Activated naive CD8-positive, alpha-beta T cell (primary cell): ENCODE results near the gene PON1.

Source experiments
- H3K27ac Mint-ChIP-seq: one replicate; pipeline ENCODE4 v1.8.0; 2021; ENCODE audit warnings: mixed read lengths
- H3K27me3 Mint-ChIP-seq: one replicate; pipeline ENCODE4 v1.8.0; 2021; ENCODE audit warnings: mixed read lengths
- H3K36me3 Mint-ChIP-seq: one replicate; pipeline ENCODE4 v1.8.0; 2021; ENCODE audit warnings: mixed read lengths
- H3K4me1 Mint-ChIP-seq: one replicate; pipeline ENCODE4 v1.8.0; 2021; ENCODE audit warnings: low read depth, mixed read lengths
- H3K4me3 Mint-ChIP-seq: one replicate; pipeline ENCODE4 v1.8.0; 2021; ENCODE audit warnings: mild to moderate bottlenecking, mixed read lengths
- H3K9me3 Mint-ChIP-seq: one replicate; pipeline ENCODE4 v1.8.0; 2021; ENCODE audit warnings: low read depth, mixed read lengths

PON1 gene

DNA sequence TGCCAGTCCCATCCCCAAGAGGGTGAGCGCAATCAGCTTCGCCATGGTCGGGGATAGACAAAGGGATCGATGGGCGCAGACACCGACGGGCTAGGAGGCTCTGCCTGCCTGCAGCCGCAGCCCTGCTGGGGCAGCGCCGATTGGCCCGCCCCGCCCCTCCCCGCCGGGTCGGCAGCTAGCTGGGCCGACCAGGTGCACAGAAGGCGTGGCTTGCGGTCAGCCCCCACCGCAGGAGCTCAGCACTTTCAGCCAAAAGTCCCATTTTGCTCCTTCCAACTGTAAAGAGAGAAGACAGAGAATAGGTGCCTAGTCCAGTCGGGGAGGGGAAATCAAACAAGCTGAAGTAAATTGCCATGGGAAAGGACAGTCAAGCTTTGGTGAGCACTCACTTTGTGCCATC is at the start of gene PON1:
TSS of gene PON1 (minus strand) at position 102 of the 400 bp plus-strand sequence. CDS start at position 45, 57 bp downstream.
- H3K4me3 Mint-ChIP-seq: peak within 1 kb of the TSS; percentile 4
- no peaks in the 10 kb centered on the region for H3K4me1 Mint-ChIP-seq
- no peak within 1 kb of the TSS for H3K27ac Mint-ChIP-seq

DNA sequence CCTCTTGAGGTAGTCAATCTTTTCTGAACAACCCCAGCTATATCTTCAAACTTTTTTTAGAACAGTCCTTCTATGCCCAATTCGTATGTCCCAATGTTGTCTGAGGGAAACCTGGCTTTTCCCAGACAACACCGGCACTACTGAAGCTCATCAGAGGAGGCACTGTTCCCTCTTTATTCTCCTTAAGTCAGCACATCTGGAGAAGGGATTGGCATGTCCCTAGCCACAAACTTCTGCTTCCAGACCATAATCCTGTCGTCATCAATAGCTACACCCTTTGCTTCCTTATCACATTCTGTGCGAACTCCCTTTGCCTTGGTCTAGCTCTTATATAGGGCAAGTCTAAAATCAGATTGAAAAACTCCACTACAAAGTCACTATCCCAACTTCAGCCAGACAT is 49.0 kb upstream of the PON1 start:
- no peak overlapping the region for H3K4me3 Mint-ChIP-seq
- H3K36me3 Mint-ChIP-seq: no peaks in the 10 kb centered on the region
- no peak overlapping the region for H3K27ac Mint-ChIP-seq
- H3K4me1 Mint-ChIP-seq: no peaks in the 10 kb centered on the region
- H3K27me3 Mint-ChIP-seq: peaks cover 5% of the 10 kb centered on the region
- no peaks in the 10 kb centered on the region for H3K9me3 Mint-ChIP-seq

More for the DNA sequence above, at the start of gene PON1:
- no peaks in the 10 kb centered on the region for H3K9me3 Mint-ChIP-seq
- no peaks in the 10 kb centered on the region for H3K36me3 Mint-ChIP-seq
- no peaks in the 10 kb centered on the region for H3K27me3 Mint-ChIP-seq

DNA sequence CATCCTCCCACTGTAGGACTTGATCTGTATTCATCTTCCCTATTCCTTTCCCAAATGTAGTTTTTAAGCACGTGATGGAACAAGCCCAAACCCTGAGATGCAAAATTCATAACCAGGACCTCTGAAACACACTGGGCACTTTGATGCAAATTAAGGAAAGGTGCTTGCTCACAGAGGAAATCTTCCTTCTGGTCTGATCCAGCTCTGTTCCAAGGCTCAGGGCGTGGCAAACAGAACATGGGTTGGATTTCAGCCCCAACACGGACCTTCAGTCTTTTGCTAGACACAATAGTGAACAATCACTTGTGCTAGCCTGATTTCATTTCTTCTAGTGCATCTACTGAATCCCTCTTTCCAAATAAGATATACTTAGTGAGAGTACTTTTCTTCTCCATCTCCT is 43.9 kb upstream of the PON1 start:
- Mint-ChIP-seq H3K36me3 (no peaks in the 10 kb centered on the region), H3K9me3 (no peaks in the 10 kb centered on the region), H3K4me1 (no peaks in the 10 kb centered on the region), H3K27ac (no peak overlapping the region), H3K27me3 (peaks cover 1% of the 10 kb centered on the region), H3K4me3 (no peak overlapping the region)

GRCh38 chr7:95367606-95368005 is 43.3 kb upstream of the PON1 start:
- Mint-ChIP-seq H3K9me3 (no peaks in the 10 kb centered on the region), H3K27me3 (peaks cover 1% of the 10 kb centered on the region), H3K27ac (no peak overlapping the region), H3K36me3 (no peaks in the 10 kb centered on the region), H3K4me1 (no peaks in the 10 kb centered on the region), H3K4me3 (no peak overlapping the region)

GRCh38 chr7:95365151-95365550 is 40.8 kb upstream of the PON1 start:
- H3K9me3 Mint-ChIP-seq: no peaks in the 10 kb centered on the region
- H3K4me1 Mint-ChIP-seq: no peaks in the 10 kb centered on the region
- H3K27me3 Mint-ChIP-seq: peaks cover 1% of the 10 kb centered on the region
- H3K4me3 Mint-ChIP-seq: no peak overlapping the region
- H3K36me3 Mint-ChIP-seq: no peaks in the 10 kb centered on the region
- no peak overlapping the region for H3K27ac Mint-ChIP-seq

- H3K4me3 Mint-ChIP-seq: no peak overlapping the region
- H3K36me3 Mint-ChIP-seq: no peaks in the 10 kb centered on the region
- no peaks in the 10 kb centered on the region for H3K9me3 Mint-ChIP-seq
- no peak overlapping the region for H3K27ac Mint-ChIP-seq
- peaks cover 1% of the 10 kb centered on the region for H3K27me3 Mint-ChIP-seq
- H3K4me1 Mint-ChIP-seq: no peaks in the 10 kb centered on the region
Observed at GRCh38 chr7:95357623-95358022, 33.3 kb upstream of the PON1 start.

GRCh38 chr7:95342642-95343307 is 18.4 kb upstream of the PON1 start:
- no peak overlapping the region for H3K4me3 Mint-ChIP-seq
- H3K27me3 Mint-ChIP-seq: peaks cover 1% of the 10 kb centered on the region

GRCh38 chr7:95342029-95342428 is 17.7 kb upstream of the PON1 start:
- Mint-ChIP-seq H3K4me1 (no peaks in the 10 kb centered on the region), H3K27me3 (no peaks in the 10 kb centered on the region), H3K27ac (no peak overlapping the region), H3K36me3 (no peaks in the 10 kb centered on the region), H3K9me3 (no peaks in the 10 kb centered on the region), H3K4me3 (no peak overlapping the region)

More at GRCh38 chr7:95342642-95343307, 18.4 kb upstream of the PON1 start:
- H3K4me1 Mint-ChIP-seq: no peaks in the 10 kb centered on the region
- no peaks in the 10 kb centered on the region for H3K36me3 Mint-ChIP-seq
- H3K27ac Mint-ChIP-seq: no peak overlapping the region
- H3K9me3 Mint-ChIP-seq: no peaks in the 10 kb centered on the region

GRCh38 chr7:95340491-95340890 is 16.2 kb upstream of the PON1 start:
- no peak overlapping the region for H3K27ac Mint-ChIP-seq
- H3K4me1 Mint-ChIP-seq: no peaks in the 10 kb centered on the region
- H3K4me3 Mint-ChIP-seq: no peak overlapping the region
- H3K36me3 Mint-ChIP-seq: no peaks in the 10 kb centered on the region
- no peaks in the 10 kb centered on the region for H3K27me3 Mint-ChIP-seq
- H3K9me3 Mint-ChIP-seq: no peaks in the 10 kb centered on the region

DNA sequence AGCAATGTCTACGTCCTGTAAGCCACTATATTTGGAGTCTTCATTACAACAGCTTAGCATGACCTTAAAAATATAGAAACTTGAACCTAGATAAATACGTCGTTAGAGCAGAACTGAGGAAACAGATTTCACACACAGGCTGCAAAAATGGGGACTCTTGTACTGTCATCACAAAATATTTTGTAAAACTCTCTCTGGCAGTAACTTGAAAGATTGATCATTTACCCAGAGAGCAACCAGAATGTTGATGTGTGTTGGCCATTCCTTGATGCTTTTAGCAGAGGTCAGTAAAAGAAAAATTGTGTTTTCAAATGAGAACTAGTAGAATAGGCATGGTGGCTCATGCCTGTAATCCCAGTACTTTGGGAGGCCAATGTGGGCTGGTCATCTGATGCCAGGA is 14.5 kb upstream of the PON1 start:
- Mint-ChIP-seq H3K27me3 (no peaks in the 10 kb centered on the region), H3K36me3 (no peaks in the 10 kb centered on the region), H3K4me3 (no peak overlapping the region), H3K27ac (no peak overlapping the region), H3K4me1 (no peaks in the 10 kb centered on the region), H3K9me3 (no peaks in the 10 kb centered on the region)

GRCh38 chr7:95335093-95335492 is 10.8 kb upstream of the PON1 start:
- Mint-ChIP-seq H3K27me3 (no peaks in the 10 kb centered on the region), H3K9me3 (no peaks in the 10 kb centered on the region), H3K36me3 (no peaks in the 10 kb centered on the region), H3K4me3 (no peak overlapping the region), H3K27ac (no peak overlapping the region), H3K4me1 (peaks cover 11% of the 10 kb centered on the region)

- Mint-ChIP-seq H3K36me3 (no peaks in the 10 kb centered on the region), H3K27ac (no peak overlapping the region), H3K4me3 (no peak overlapping the region), H3K9me3 (no peaks in the 10 kb centered on the region), H3K4me1 (peaks cover 14% of the 10 kb centered on the region), H3K27me3 (no peaks in the 10 kb centered on the region)
Observed at GRCh38 chr7:95334447-95334846, 10.1 kb upstream of the PON1 start.

GRCh38 chr7:95330961-95331337 is 6.6 kb upstream of the PON1 start:
- Mint-ChIP-seq H3K4me1 (peaks cover 14% of the 10 kb centered on the region), H3K27me3 (no peaks in the 10 kb centered on the region), H3K27ac (no peak overlapping the region), H3K36me3 (no peaks in the 10 kb centered on the region), H3K9me3 (no peaks in the 10 kb centered on the region), H3K4me3 (peak overlapping the region; percentile 71)

DNA sequence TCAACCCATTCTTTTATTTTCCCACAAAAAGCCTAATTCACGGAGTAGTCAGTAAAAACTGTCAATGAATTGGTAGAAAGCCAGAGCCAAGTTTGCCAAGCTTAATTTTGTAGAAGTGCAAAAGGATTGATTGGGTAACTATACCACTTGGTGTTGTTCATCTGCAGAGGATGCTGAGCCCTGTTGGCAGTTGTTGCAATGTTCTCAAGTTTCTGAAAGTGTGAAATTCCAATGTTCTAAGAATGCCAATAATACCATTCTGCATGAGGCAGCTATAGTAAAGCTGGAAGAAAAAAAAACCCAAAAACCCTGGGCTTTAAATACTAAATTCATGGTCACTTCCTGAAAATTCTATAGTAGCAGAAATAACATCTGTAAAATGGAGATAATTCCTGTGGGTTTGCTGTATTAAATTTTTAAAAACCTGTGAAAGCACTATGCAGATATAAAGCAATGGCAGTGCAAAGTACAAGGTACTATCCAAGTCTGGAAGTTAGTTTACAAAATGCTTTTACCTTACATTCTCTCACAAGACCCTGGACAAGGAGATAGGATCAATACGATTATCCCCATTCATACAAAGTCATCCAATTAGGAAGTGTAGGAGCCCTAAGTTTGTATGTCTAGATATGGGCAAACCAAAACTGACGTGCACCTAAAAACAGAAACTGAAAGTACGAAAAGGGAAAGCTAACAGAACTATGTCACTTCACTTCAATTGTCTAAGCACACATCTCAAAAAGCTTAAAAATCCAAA is 6.0 kb upstream of the PON1 start:
- peaks cover 14% of the 10 kb centered on the region for H3K4me1 Mint-ChIP-seq
- H3K9me3 Mint-ChIP-seq: no peaks in the 10 kb centered on the region
- H3K27me3 Mint-ChIP-seq: no peaks in the 10 kb centered on the region
- no peaks in the 10 kb centered on the region for H3K36me3 Mint-ChIP-seq
- H3K27ac Mint-ChIP-seq: no peak overlapping the region
- peak overlapping the region; percentile 71 for H3K4me3 Mint-ChIP-seq

GRCh38 chr7:95327356-95327755 is 3.0 kb upstream of the PON1 start:
- H3K36me3 Mint-ChIP-seq: no peaks in the 10 kb centered on the region
- H3K4me1 Mint-ChIP-seq: peaks cover 14% of the 10 kb centered on the region
- H3K9me3 Mint-ChIP-seq: no peaks in the 10 kb centered on the region
- no peaks in the 10 kb centered on the region for H3K27me3 Mint-ChIP-seq
- no peak overlapping the region for H3K4me3 Mint-ChIP-seq
- H3K27ac Mint-ChIP-seq: no peak overlapping the region
